Urothelium cell line (cell line): ENCODE data around the gene CUL3.

Experiments
- DNase-seq: peaks from one replicate; pipeline ENCODE4 v3.0.0; 2011; ENCODE audit warnings: low spot score, mixed read lengths
- FAIRE-seq: peaks from 2 replicates; lab custom pipeline; 2011; peaks lifted over from hg19 to GRCh38; lab: Jason Lieb, UNC

The CUL3 gene

GRCh38 chr2:224432003-224432579 lies 153.1 kb downstream of the CUL3 start:
- FAIRE-seq (no peak), DNase-seq (no peak)

GRCh38 chr2:224429441-224429810 lies 155.7 kb downstream of the CUL3 start:
- FAIRE-seq (no peak), DNase-seq (no peak)

GRCh38 chr2:224428787-224429440 lies 156.2 kb downstream of the CUL3 start:
- DNase-seq (no peak), FAIRE-seq (no peak)

GRCh38 chr2:224427471-224427870 lies 157.7 kb downstream of the CUL3 start:
- FAIRE-seq (no peak), DNase-seq (no peak)

GRCh38 chr2:224426656-224427055 lies 158.5 kb downstream of the CUL3 start:
- no peak for DNase-seq
- FAIRE-seq = no peak

- FAIRE-seq (no peak), DNase-seq (no peak)
Measured at GRCh38 chr2:224421065-224421464, 164.1 kb downstream of the CUL3 start.
